Breast epithelium (tissue), 3 donors: ENCODE results near the gene RHBDF1.
"Not testable (repeated sequence)": the region's sequence is repeated elsewhere in the genome, so short reads cannot be mapped to it uniquely, and the experiment has no call there.

ENCODE experiments used
- CTCF ChIP-seq, 3 donors: fragments of 450-650 bp; IDR thresholded peaks; one replicate each; pipeline ENCODE4 v1.5.1; 2016 to 2017; ENCODE audit warnings: antibody characterized with exemption in 3 of 3, mild to moderate bottlenecking in 3 of 3, moderate library complexity in 3 of 3
- POLR2A ChIP-seq: fragments of 450-650 bp; IDR thresholded peaks from one replicate; pipeline ENCODE4 v1.6.1; 2016; ENCODE audit warnings: antibody characterized with exemption, mild to moderate bottlenecking, moderate library complexity
- POLR2AphosphoS5 ChIP-seq, 3 donors: sonication (generic); formaldehyde crosslinking; IDR thresholded peaks; one replicate each; pipeline ENCODE4 v1.6.1; 2017; ENCODE audit warnings: antibody characterized with exemption in 3 of 3

- TF ChIP-seq POLR2AphosphoS5 (IDR thresholded peaks at IDR 0.05); POLR2A; CTCF (IDR thresholded peaks at IDR 0.05): not testable (repeated sequence)
Measured at GRCh38 chr16:38206-38605, 34.2 kb downstream of the RHBDF1 start.
